Panc1 (cell line): ENCODE results near the gene ABTB2.

Source experiments
- CTCF ChIP-seq: fragments of 450-650 bp; IDR thresholded peaks from 2 replicates; pipeline ENCODE4 v1.5.1; 2017; ENCODE audit warnings: mild to moderate bottlenecking
- POLR2AphosphoS5 ChIP-seq: IDR thresholded peaks from 2 replicates; pipeline ENCODE4 v1.6.1; 2012; ENCODE audit warnings: mild to moderate bottlenecking, low read depth, low read length, moderate library complexity
- REST ChIP-seq, 2 experiments: IDR thresholded peaks; 2 replicates each; pipeline ENCODE4 v1.6.1; 2011 to 2012; ENCODE audit warnings: low read depth in 2 of 2, control low read depth in 1 of 2, low read length in 1 of 2, mild to moderate bottlenecking in 1 of 2, moderate library complexity in 1 of 2; ENCODE audit not compliant: insufficient read depth in 1 of 2

- TF ChIP-seq CTCF (no peak), POLR2AphosphoS5 (no peak), REST (IDR thresholded peaks at IDR 0.05; ENCODE audit: insufficient read depth in 1 of 2, low read depth in 2 of 2, low read length in 1 of 2) (no peak)
These were observed 223.0 kb downstream of the ABTB2 start for GRCh38 chr11:34134765-34135164.
